RWPE1 (cell line): ENCODE measurements around the gene GADD45G.

Source experiments
- CTCF ChIA-PET: fragments of 350-600 bp; sonication (Branson Sonifier 250); formaldehyde crosslinking; extraction: SDS; loops from one replicate; lab custom pipeline; 2021; lab: Yijun Ruan, JAX
- POLR2A ChIA-PET: fragments of 400-600 bp; formaldehyde crosslinking; extraction: SDS; loops from one replicate; lab custom pipeline; 2020; ENCODE audit warnings: antibody characterized with exemption; ENCODE audit not compliant: low non-redundant PET; lab: Yijun Ruan, JAX
- DNase-seq: peaks from one replicate; pipeline ENCODE4 v3.0.0; 2012; ENCODE audit warnings: low spot score
- H3K27ac ChIP-seq: fragments of 450-650 bp; 2 replicates; pipeline ENCODE4 v1.5.1; 2017
- CTCF ChIP-seq: fragments of 450-650 bp; conservative IDR thresholded peaks from 2 replicates; pipeline ENCODE4 v1.5.1; 2017; ENCODE audit warnings: low read depth, mild to moderate bottlenecking

GADD45G gene

GRCh38 chr9:89611425-89611824 is 6.6 kb downstream of the GADD45G start:
- no peak overlapping the region for H3K27ac ChIP-seq
- CTCF ChIA-PET = interaction anchor here (0.6 to 0.9 kb wide), 3 partner anchors 12 to 560 kb away, joined by 3 to 4 read pairs (median 3); no protein-coding TSS in a partner anchor
- no peak for DNase-seq
- TF ChIP-seq CTCF = no peak
- POLR2A ChIA-PET = no interaction called here

GRCh38 chr9:89612566-89613278 is 7.9 kb downstream of the GADD45G start:
- ChIA-PET CTCF (interaction anchor here (0.9 kb wide), 1 partner anchor 10 kb away, joined by 4 read pairs; no protein-coding TSS in a partner anchor), POLR2A (no interaction called here)
- no peak for TF ChIP-seq CTCF
- no peak overlapping the region for H3K27ac ChIP-seq
- no peak for DNase-seq

GRCh38 chr9:89613912-89614892 is 9.4 kb downstream of the GADD45G start:
- TF ChIP-seq CTCF = no peak
- ChIA-PET CTCF (interaction anchor here (1.5 kb wide), 1 partner anchor 16 kb away, joined by 6 read pairs; no protein-coding TSS in a partner anchor), POLR2A (no interaction called here)
- DNase-seq = no peak
- H3K27ac ChIP-seq = no peak overlapping the region

GRCh38 chr9:89615661-89616060 is 10.8 kb downstream of the GADD45G start:
- no peak for TF ChIP-seq CTCF
- CTCF ChIA-PET = interaction anchor here (0.5 to 1.5 kb wide), 2 partner anchors 17 to 23 kb away, joined by 3 to 6 read pairs; no protein-coding TSS in a partner anchor
- H3K27ac ChIP-seq = no peak overlapping the region
- DNase-seq = no peak
- POLR2A ChIA-PET = no interaction called here

GRCh38 chr9:89616411-89616810 is 11.6 kb downstream of the GADD45G start:
- DNase-seq = no peak
- ChIA-PET POLR2A (no interaction called here), CTCF (no interaction called here)
- TF ChIP-seq CTCF = no peak
- no peak overlapping the region for H3K27ac ChIP-seq

- no peak for DNase-seq
- CTCF ChIA-PET = interaction anchor here (0.6 to 1.1 kb wide), 4 partner anchors 15 to 453 kb away, joined by 3 to 6 read pairs (median 4); no protein-coding TSS in a partner anchor
- POLR2A ChIA-PET = no interaction called here
- TF ChIP-seq CTCF = no peak
- no peak overlapping the region for H3K27ac ChIP-seq
Measured at GRCh38 chr9:89617978-89618377, 13.2 kb downstream of the GADD45G start.
